ENCODE results near the gene ATG12.

ATG12 gene

DNA sequence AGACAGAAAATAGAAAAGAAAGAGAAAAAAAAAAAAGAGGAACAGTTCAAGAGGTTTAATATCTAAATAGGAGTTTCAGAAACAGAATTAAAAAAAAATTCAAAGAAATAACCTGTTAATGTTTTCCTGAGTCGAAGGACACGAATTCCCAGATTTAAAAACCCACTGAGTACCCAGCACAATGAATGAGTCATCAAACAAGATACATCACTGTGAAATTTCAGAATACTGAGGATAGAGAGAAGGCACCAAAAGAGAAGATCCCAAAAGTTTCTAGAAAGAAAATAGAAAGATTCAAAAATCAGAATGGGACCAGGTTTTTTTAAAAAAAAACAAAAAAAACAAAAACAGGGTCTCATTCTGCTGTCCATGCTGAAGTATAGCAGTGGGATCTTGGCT, 33.7 kb downstream of the ATG12 start:
- no peak for TF ChIP-seq CTCF (IDR thresholded peaks at IDR 0.05; ENCODE audit: low read depth, low read length, missing control alignments)
- H3K4me3 ChIP-seq (ENCODE audit: low read depth, low read length), result no peak overlapping the region
- no peak for DNase-seq (ENCODE audit: low read depth)

DNA sequence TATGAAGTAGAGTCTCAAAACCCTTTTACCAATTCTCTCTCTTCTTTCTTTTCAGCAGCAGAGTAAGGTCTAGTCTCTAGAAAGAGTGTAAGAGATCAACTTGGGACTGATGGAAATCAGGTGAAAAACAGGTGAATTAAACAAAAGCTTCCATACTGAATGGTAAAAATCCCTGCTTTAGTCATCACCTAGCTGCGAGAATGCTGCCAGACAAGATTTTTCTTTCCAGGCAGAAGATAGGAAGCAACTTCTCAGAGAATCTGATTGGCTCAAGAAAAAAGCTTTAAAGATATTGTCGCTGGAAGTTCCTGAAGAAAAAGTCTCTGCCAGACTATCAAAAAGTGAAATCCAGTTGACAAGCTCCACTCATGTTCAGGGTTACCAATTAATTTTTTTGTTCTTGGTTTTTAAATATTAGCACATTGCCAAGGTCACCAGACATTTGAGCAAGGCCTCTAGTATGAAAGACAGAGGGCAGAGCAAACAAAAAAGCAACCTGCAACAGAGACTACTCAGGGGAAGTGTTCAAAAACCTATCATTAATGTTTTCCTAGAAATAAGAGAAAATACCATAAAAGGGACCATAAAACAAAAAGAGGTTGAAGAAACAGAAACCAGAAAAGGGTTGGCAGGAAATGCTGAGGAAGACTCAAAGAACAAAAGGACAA, 34.2 kb downstream of the ATG12 start:
- no peak for TF ChIP-seq CTCF (IDR thresholded peaks at IDR 0.05; ENCODE audit: low read depth, low read length, missing control alignments)
- no peak overlapping the region for H3K4me3 ChIP-seq (ENCODE audit: low read depth, low read length)
- DNase-seq (ENCODE audit: low read depth), result no peak

DNA sequence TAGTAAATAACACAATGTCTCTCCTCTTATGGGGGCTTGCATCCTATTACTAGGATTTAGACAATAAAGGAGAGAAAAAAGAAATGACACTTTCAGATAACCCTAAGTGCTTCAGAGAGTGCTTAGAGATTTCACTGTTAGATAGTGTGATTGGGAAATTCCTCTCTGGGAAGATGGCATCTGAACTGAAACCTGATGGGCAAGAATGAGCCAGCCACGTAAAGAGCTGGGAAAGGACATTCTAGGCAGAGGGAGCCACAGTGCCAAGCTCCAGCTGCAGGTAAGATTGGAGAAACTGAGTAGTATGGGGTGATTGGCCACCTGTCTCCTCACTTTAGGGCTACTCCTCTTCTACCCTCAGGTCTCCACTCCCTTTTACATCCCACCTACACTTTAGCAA, 39.4 kb downstream of the ATG12 start:
- no peak overlapping the region for H3K4me3 ChIP-seq (ENCODE audit: low read depth, low read length)
- DNase-seq (ENCODE audit: low read depth), result no peak
- no peak for TF ChIP-seq CTCF (IDR thresholded peaks at IDR 0.05; ENCODE audit: low read depth, low read length, missing control alignments)

GRCh38 chr5:115801152-115801551, 40.2 kb downstream of the ATG12 start:
- H3K4me3 ChIP-seq (ENCODE audit: low read depth, low read length), result no peak overlapping the region
- DNase-seq (ENCODE audit: low read depth), result no peak
- TF ChIP-seq CTCF (IDR thresholded peaks at IDR 0.05; ENCODE audit: low read depth, low read length, missing control alignments), result no peak

- no peak overlapping the region for H3K4me3 ChIP-seq (ENCODE audit: low read depth, low read length)
- no peak for DNase-seq (ENCODE audit: low read depth)
- TF ChIP-seq CTCF (IDR thresholded peaks at IDR 0.05; ENCODE audit: low read depth, low read length, missing control alignments), result no peak
These were observed 41.3 kb downstream of the ATG12 start for GRCh38 chr5:115800108-115800507.

- no peak for DNase-seq (ENCODE audit: low read depth)
- no peak for TF ChIP-seq CTCF (IDR thresholded peaks at IDR 0.05; ENCODE audit: low read depth, low read length, missing control alignments)
- H3K4me3 ChIP-seq (ENCODE audit: low read depth, low read length), result no peak overlapping the region
These were observed 43.1 kb downstream of the ATG12 start for GRCh38 chr5:115798252-115798651.

- no peak overlapping the region for H3K4me3 ChIP-seq (ENCODE audit: low read depth, low read length)
- TF ChIP-seq CTCF (IDR thresholded peaks at IDR 0.05; ENCODE audit: low read depth, low read length, missing control alignments), result no peak
- DNase-seq (ENCODE audit: low read depth), result no peak
These were observed 44.7 kb downstream of the ATG12 start for GRCh38 chr5:115796656-115797055.
